Effector memory CD4-positive, alpha-beta T cell (primary cell): ENCODE measurements around the gene HNRNPF.
"Not testable (repeated sequence)": the region's sequence is repeated elsewhere in the genome, so short reads cannot be mapped to it uniquely, and the experiment has no call there.

Source experiments
- DNase-seq, 3 donors: peaks; one replicate each; pipeline ENCODE4 v3.0.0-alpha.2; 2020
- H3K27ac ChIP-seq: 2 replicates; pipeline ENCODE4 v1.7.0; 2013; ENCODE audit warnings: mild to moderate bottlenecking, low read length, moderate library complexity; ENCODE audit not compliant: insufficient read depth, poor library complexity, severe bottlenecking
- H3K27me3 ChIP-seq: replicated peaks from 2 replicates; pipeline ENCODE4 v1.7.0; 2013; ENCODE audit warnings: mild to moderate bottlenecking, low read length; ENCODE audit not compliant: insufficient read depth, control insufficient read depth, poor library complexity, severe bottlenecking
- H3K36me3 ChIP-seq: 2 replicates; pipeline ENCODE4 v1.7.0; 2013; ENCODE audit warnings: mild to moderate bottlenecking, low read length, moderate library complexity; ENCODE audit not compliant: control insufficient read depth, insufficient read depth
- H3K4me1 ChIP-seq: 2 replicates; pipeline ENCODE4 v1.7.0; 2013; ENCODE audit warnings: low read length, mild to moderate bottlenecking; ENCODE audit not compliant: control insufficient read depth, insufficient read depth, poor library complexity, severe bottlenecking
- H3K4me3 ChIP-seq: 2 replicates; pipeline ENCODE4 v1.7.0; 2013; ENCODE audit warnings: low read length, low read depth, mild to moderate bottlenecking; ENCODE audit not compliant: insufficient read depth, poor library complexity, severe bottlenecking
- H3K9me3 ChIP-seq: 2 replicates; pipeline ENCODE4 v1.7.0; 2013; ENCODE audit warnings: mild to moderate bottlenecking, low read length, moderate library complexity; ENCODE audit not compliant: control insufficient read depth
- total RNA-seq, 3 donors: gene quantifications; one replicate each; lab custom pipeline; 2026; lab: John Stamatoyannopoulos, UW

HNRNPF gene, protein sequence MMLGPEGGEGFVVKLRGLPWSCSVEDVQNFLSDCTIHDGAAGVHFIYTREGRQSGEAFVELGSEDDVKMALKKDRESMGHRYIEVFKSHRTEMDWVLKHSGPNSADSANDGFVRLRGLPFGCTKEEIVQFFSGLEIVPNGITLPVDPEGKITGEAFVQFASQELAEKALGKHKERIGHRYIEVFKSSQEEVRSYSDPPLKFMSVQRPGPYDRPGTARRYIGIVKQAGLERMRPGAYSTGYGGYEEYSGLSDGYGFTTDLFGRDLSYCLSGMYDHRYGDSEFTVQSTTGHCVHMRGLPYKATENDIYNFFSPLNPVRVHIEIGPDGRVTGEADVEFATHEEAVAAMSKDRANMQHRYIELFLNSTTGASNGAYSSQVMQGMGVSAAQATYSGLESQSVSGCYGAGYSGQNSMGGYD
- total RNA-seq, result 161 to 220 (median 177) reads per million in 3 donors

DNA sequence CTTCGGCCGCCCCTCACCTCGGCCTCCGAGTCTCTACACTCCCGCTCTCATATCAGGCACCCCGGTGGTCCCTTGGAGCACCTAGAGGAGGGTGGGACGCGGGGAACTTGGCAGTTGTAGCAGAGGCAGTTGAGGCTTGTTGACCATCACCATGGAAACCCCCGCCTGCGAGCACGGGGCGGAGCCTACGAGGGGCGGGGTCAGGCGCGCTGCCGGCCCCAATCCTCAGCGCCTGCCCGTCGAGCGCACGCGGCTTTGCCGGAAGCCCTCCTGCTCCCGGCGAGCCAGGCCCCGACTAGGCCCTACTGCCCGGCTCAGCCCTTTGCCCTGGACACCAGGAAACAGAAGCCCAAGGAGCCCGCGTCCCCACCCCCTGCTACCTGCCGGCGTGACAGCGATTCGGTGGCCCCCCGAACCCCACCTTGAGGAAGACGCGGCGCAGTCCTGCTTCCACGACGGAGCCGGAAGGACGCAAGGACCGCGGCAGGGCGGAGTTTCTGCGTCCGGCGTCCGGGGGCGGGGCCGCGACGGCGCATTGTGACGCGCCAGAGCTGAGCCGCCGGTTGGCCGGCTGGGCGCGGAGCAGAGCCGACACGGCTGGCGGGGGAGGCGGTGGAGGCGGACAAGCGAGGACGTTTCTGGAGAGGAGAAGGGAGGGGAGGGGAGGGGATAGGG, at the start of gene HNRNPF:
TSS of gene HNRNPF (minus strand) at position 477 of the 675 bp plus-strand sequence. CDS start 21,302 bp downstream, outside the sequence.
- DNase-seq, result peak; percentile 90 to 91 (median 90)
- Histone ChIP-seq H3K4me3 (peak within 1 kb of the TSS; percentile 81), H3K36me3 (no peaks in the 10 kb centered on the region), H3K9me3 (no peaks in the 10 kb centered on the region), H3K27ac (peak within 1 kb of the TSS; percentile 99), H3K27me3 (no peaks in the 10 kb centered on the region), H3K4me1 (peaks cover 24% of the 10 kb centered on the region)

- no peak for DNase-seq
- Histone ChIP-seq H3K4me1 (peaks cover 18% of the 10 kb centered on the region), H3K9me3 (no peaks in the 10 kb centered on the region), H3K27ac (no peak overlapping the region), H3K27me3 (no peaks in the 10 kb centered on the region), H3K4me3 (no peak overlapping the region), H3K36me3 (no peaks in the 10 kb centered on the region)
Observed at GRCh38 chr10:43458227-43458626, 49.2 kb upstream of the HNRNPF start.

GRCh38 chr10:43456561-43456960, 47.6 kb upstream of the HNRNPF start:
- not testable (repeated sequence) for H3K27me3 ChIP-seq, H3K36me3 ChIP-seq, DNase-seq, H3K9me3 ChIP-seq, H3K4me3 ChIP-seq
- Histone ChIP-seq H3K4me1 (peaks cover 32% of the 10 kb centered on the region), H3K27ac (peak overlapping the region; percentile 89)

GRCh38 chr10:43454025-43454424, 45.0 kb upstream of the HNRNPF start:
- not testable (repeated sequence) for H3K9me3 ChIP-seq, DNase-seq, H3K27me3 ChIP-seq, H3K4me3 ChIP-seq, H3K36me3 ChIP-seq
- H3K4me1 ChIP-seq, result peaks cover 34% of the 10 kb centered on the region
- peak overlapping the region; percentile 89 for H3K27ac ChIP-seq

- no peak for DNase-seq
- H3K4me3 ChIP-seq, result no peak overlapping the region
- H3K36me3 ChIP-seq, result no peaks in the 10 kb centered on the region
- H3K4me1 ChIP-seq, result peaks cover 34% of the 10 kb centered on the region
- H3K27me3 ChIP-seq, result no peaks in the 10 kb centered on the region
- H3K27ac ChIP-seq, result peak overlapping the region; percentile 50
- no peaks in the 10 kb centered on the region for H3K9me3 ChIP-seq
Observed at GRCh38 chr10:43453266-43453831, 44.4 kb upstream of the HNRNPF start.

DNA sequence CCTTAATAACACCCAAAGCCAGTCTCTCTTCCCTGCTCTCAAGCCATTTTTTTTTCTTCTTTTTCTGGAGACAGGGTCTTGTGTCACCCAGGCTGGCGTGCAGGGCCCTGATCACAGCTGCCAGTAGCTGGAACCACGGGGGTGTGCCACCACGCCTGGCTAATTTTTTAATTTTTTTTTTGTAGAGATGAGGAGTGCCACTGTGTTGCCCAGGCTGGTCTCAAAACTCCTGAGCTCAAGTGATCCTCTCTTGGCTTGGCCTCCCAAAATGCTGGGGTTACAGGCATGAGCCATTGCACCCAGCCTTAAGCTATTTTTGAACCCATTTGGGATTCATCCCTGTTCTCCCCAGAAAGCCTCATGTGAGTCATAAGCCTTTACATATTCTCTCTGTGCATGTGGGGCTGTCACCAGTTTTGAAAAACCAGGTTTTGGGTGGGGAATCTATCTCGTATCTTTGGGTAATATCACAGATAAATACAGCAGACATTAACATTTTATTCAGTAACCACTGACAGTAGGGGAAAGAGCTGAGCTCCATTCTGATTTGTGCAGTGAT, 43.4 kb upstream of the HNRNPF start:
- Histone ChIP-seq H3K4me3 (no peak overlapping the region), H3K4me1 (peaks cover 34% of the 10 kb centered on the region)

DNA sequence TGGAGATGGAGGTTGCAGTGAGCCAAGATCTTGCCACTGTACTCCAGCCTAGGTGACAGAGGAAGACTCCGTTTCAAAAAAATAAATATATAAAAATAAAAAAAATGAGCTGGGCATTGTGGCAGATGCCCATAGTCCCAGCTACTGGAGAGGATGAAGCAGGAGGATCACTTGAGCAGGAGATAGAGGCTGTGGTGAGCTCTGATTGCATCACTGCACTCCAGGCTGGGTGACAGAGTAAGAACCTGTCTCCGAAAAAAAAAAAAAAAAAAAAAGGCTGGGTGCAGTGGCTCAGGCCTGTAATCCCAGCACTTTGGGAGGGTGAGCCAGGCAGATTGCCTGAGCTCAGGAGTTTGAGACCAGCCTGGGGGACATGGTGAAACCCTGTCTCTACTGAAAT, 39.8 kb upstream of the HNRNPF start:
- no peaks in the 10 kb centered on the region for H3K36me3 ChIP-seq
- DNase-seq, result no peak
- H3K9me3 ChIP-seq, result no peaks in the 10 kb centered on the region
- peaks cover 18% of the 10 kb centered on the region for H3K4me1 ChIP-seq
- H3K4me3 ChIP-seq, result no peak overlapping the region
- no peak overlapping the region for H3K27ac ChIP-seq
- no peaks in the 10 kb centered on the region for H3K27me3 ChIP-seq

More for the DNA sequence above, 43.4 kb upstream of the HNRNPF start:
- Histone ChIP-seq H3K9me3 (no peaks in the 10 kb centered on the region), H3K36me3 (no peaks in the 10 kb centered on the region), H3K27ac (peak overlapping the region; percentile 50), H3K27me3 (no peaks in the 10 kb centered on the region)
- DNase-seq, result no peak

- H3K4me1 ChIP-seq, H3K27ac ChIP-seq, H3K9me3 ChIP-seq, H3K27me3 ChIP-seq, DNase-seq, H3K36me3 ChIP-seq, H3K4me3 ChIP-seq: not testable (repeated sequence)
Observed at GRCh38 chr10:43446219-43447017, 37.4 kb upstream of the HNRNPF start.

DNA sequence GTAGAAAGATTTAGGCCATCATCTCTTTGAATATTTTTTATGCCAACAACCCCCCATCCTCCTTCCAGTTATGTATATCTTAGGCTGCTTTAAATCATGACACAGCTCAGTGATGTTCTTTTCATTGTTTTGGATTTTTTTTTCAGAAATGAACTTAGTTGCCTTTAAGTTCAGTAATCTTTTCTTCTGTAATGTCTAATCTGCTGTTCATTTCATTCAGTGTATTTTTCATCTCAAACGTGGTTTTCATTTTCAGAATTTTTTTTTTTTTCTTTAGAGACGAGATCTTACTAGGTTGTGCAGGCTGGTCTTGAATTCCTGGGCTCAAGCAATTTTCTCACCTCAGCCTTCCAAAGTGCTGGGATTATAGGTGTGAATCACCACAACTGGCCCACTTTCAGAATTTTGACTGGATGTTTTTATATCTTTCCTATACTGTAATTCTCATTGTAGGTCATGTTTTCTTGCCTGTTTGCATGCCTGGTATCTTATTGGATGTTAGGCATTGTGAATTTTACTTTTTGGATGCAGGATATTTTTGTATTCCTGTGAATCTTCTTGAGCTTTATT, 36.0 kb upstream of the HNRNPF start:
- DNase-seq, result no peak
- H3K9me3 ChIP-seq, result no peaks in the 10 kb centered on the region
- no peak overlapping the region for H3K27ac ChIP-seq
- H3K27me3 ChIP-seq, result no peaks in the 10 kb centered on the region
- no peaks in the 10 kb centered on the region for H3K4me1 ChIP-seq
- H3K4me3 ChIP-seq, result no peak overlapping the region
- no peaks in the 10 kb centered on the region for H3K36me3 ChIP-seq
